ENCODE measurements around the gene ARL6IP5.

GRCh38 chr3:69065318-69065964, 19.3 kb upstream of the ARL6IP5 start:
- TF ChIP-seq SP1 (IDR thresholded peaks at IDR 0.05) (no peak), BHLHE40 (IDR thresholded peaks at IDR 0.05; ENCODE audit: borderline replicate concordance) (no peak), FOXA1 (IDR thresholded peaks at IDR 0.05) (no peak), ZNF384 (IDR thresholded peaks at IDR 0.05) (no peak), LEF1 (IDR thresholded peaks at IDR 0.05; ENCODE audit: borderline replicate concordance) (no peak), HDGF (IDR thresholded peaks at IDR 0.05; ENCODE audit: borderline replicate concordance) (no peak), TARDBP (IDR thresholded peaks at IDR 0.05) (no peak), SUZ12 (IDR thresholded peaks at IDR 0.05) (no peak), FOXK2 (IDR thresholded peaks at IDR 0.05) (no peak), FOXM1 (IDR thresholded peaks at IDR 0.05; ENCODE audit: borderline replicate concordance) (no peak), ARNT (IDR thresholded peaks at IDR 0.05) (no peak)
